Measurements from ENCODE around the gene CCDC183. TPM values are rescaled to one million over a fixed set of nuclear protein-coding genes. Genes with fewer than 3 reads are reported as not detected.

Gene CCDC183
- total RNA-seq, 1 donor from 2014 or later: 3.7 TPM

GRCh38 chr9:136856541-136857141 is 60.5 kb downstream of the CCDC183 start:
- no peaks in the 10 kb centered on the region for H3K9me3 ChIP-seq
- H3K4me3 ChIP-seq: no peak overlapping the region
- no peak overlapping the region for H3K27ac ChIP-seq
- no peak for DNase-seq
- no peaks in the 10 kb centered on the region for H3K27me3 ChIP-seq (ENCODE audit: low read depth)
- peaks cover 11% of the 10 kb centered on the region for H3K4me1 ChIP-seq
- peaks cover 18% of the 10 kb centered on the region for H3K36me3 ChIP-seq
- TF ChIP-seq, protein P1, sequence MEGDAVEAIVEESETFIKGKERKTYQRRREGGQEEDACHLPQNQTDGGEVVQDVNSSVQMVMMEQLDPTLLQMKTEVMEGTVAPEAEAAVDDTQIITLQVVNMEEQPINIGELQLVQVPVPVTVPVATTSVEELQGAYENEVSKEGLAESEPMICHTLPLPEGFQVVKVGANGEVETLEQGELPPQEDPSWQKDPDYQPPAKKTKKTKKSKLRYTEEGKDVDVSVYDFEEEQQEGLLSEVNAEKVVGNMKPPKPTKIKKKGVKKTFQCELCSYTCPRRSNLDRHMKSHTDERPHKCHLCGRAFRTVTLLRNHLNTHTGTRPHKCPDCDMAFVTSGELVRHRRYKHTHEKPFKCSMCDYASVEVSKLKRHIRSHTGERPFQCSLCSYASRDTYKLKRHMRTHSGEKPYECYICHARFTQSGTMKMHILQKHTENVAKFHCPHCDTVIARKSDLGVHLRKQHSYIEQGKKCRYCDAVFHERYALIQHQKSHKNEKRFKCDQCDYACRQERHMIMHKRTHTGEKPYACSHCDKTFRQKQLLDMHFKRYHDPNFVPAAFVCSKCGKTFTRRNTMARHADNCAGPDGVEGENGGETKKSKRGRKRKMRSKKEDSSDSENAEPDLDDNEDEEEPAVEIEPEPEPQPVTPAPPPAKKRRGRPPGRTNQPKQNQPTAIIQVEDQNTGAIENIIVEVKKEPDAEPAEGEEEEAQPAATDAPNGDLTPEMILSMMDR (IDR thresholded peaks at IDR 0.05): no peak
- intact Hi-C loops (cut with DNase I): no loop called here
- no peak for ATAC-seq

DNA sequence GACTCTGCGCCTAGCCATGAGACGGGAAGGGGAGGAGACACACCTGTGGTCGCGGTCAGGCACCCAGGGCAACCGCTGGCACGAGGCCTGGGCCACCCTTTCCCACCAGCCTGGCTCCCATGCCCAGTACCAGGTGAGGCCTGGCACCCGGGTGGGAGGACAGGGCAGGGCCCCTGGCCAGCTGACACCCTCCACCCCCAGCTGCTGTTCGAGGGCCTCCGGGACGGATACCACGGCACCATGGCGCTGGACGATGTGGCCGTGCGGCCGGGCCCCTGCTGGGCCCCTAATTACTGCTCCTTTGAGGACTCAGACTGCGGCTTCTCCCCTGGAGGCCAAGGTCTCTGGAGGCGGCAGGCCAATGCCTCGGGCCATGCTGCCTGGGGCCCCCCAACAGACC is 61.0 kb downstream of the CCDC183 start:
- Histone ChIP-seq H3K36me3 (peaks cover 19% of the 10 kb centered on the region), H3K9me3 (no peaks in the 10 kb centered on the region), H3K4me3 (no peak overlapping the region), H3K4me1 (peaks cover 11% of the 10 kb centered on the region), H3K27ac (no peak overlapping the region), H3K27me3 (ENCODE audit: low read depth) (no peaks in the 10 kb centered on the region)
- TF ChIP-seq, protein P1 (IDR thresholded peaks at IDR 0.05): no peak
- ATAC-seq (no peak), DNase-seq (no peak)
- intact Hi-C loops (cut with DNase I): no loop called here

Small RNA genes within 50 kb of the gene (microRNA-seq; reads per million reads assigned to microRNA genes)
- gene MIR4292 (ENCODE audit: borderline number of aligned reads) (not detected), gene MIR6722 (ENCODE audit: borderline number of aligned reads) (not detected)

Other genes starting within 250 kb of the CCDC183 start
- gene EGFL7, start 133.4 kb upstream of the CCDC183 start, total RNA-seq: 230 TPM
- 106 TPM for gene AGPAT2, start 108.9 kb upstream of the CCDC183 start, total RNA-seq
- gene DIPK1B, start 83.8 kb upstream of the CCDC183 start, total RNA-seq: 15.1 TPM
- gene LCN10, start 53.4 kb upstream of the CCDC183 start, total RNA-seq: 2.5 TPM
- gene LCN6, start 47.8 kb upstream of the CCDC183 start, total RNA-seq: 2.9 TPM
- not detected for gene LCN8, start 38.1 kb upstream of the CCDC183 start, total RNA-seq
- gene LCN15, start 31.8 kb upstream of the CCDC183 start, total RNA-seq: not detected
- 57.2 TPM for gene TMEM141, start 5.0 kb upstream of the CCDC183 start, total RNA-seq
- 62.2 TPM for gene RABL6, start 11.6 kb downstream of the CCDC183 start, total RNA-seq
- gene AJM1, start 46.1 kb downstream of the CCDC183 start, total RNA-seq: 3.5 TPM
- 93.6 TPM for gene PHPT1, start 53.1 kb downstream of the CCDC183 start, total RNA-seq
- gene MAMDC4, start 56.0 kb downstream of the CCDC183 start, total RNA-seq: 13.5 TPM
- 230 TPM for gene EDF1, start 70.0 kb downstream of the CCDC183 start, total RNA-seq
- gene TRAF2, start 90.2 kb downstream of the CCDC183 start, total RNA-seq: 16.5 TPM
- 83.2 TPM for gene FBXW5, start 148.4 kb downstream of the CCDC183 start, total RNA-seq
- gene C8G, start 148.9 kb downstream of the CCDC183 start, total RNA-seq: 2.2 TPM
- 1.9 TPM for gene LCN12, start 155.9 kb downstream of the CCDC183 start, total RNA-seq
- 225 TPM for gene PTGDS, start 181.2 kb downstream of the CCDC183 start, total RNA-seq
- 1.9 TPM for gene LCNL1, start 186.7 kb downstream of the CCDC183 start, total RNA-seq
- gene PAXX, start 196.1 kb downstream of the CCDC183 start, total RNA-seq: 45.1 TPM
- 49.3 TPM for gene CLIC3, start 200.2 kb downstream of the CCDC183 start, total RNA-seq
- 45.0 TPM for gene ABCA2, start 231.9 kb downstream of the CCDC183 start, total RNA-seq
- gene FUT7, start 235.8 kb downstream of the CCDC183 start, total RNA-seq: 1.1 TPM
- 124 TPM for gene NPDC1, start 249.8 kb downstream of the CCDC183 start, total RNA-seq

Data from lower lobe of right lung (tissue), 2 donors.